MM.1S (cell line): ENCODE results near the gene WDR1.

Source experiments
- DNase-seq: peaks from one replicate; pipeline ENCODE4 v3.0.0-alpha.2; 2015
- H2AFZ ChIP-seq: fragments of 300-600 bp; sonication (generic); 2 replicates; pipeline ENCODE4 v1.6.0; 2016; ENCODE audit warnings: antibody characterized with exemption, low read length
- H3F3A ChIP-seq: fragments of 300-600 bp; sonication (generic); 2 replicates; pipeline ENCODE4 v1.6.1; 2016; ENCODE audit warnings: mild to moderate bottlenecking, antibody characterized with exemption, low read length, moderate library complexity, mixed read lengths; ENCODE audit not compliant: insufficient read depth
- H3K27ac ChIP-seq: fragments of 300-600 bp; sonication (generic); 2 replicates; pipeline ENCODE4 v1.5.1; 2016; ENCODE audit warnings: mild to moderate bottlenecking, low read length
- H3K27me3 ChIP-seq: fragments of 300-600 bp; sonication (generic); replicated peaks from 2 replicates; pipeline ENCODE4 v1.6.0; 2016; ENCODE audit warnings: low read length; ENCODE audit not compliant: insufficient read depth
- H3K36me3 ChIP-seq: fragments of 300-600 bp; sonication (generic); replicated peaks from 2 replicates; pipeline ENCODE4 v1.6.1; 2016; ENCODE audit warnings: mild to moderate bottlenecking, low read length, mixed read lengths; ENCODE audit not compliant: insufficient read depth
- H3K4me1 ChIP-seq: fragments of 300-600 bp; sonication (generic); 2 replicates; pipeline ENCODE4 v1.6.1; 2016; ENCODE audit warnings: low read length, mixed read lengths
- H3K4me2 ChIP-seq: fragments of 300-600 bp; sonication (generic); 2 replicates; pipeline ENCODE4 v1.6.0; 2016; ENCODE audit warnings: low read depth, low read length
- H3K4me3 ChIP-seq: fragments of 300-600 bp; sonication (generic); 2 replicates; pipeline ENCODE4 v1.5.1; 2016; ENCODE audit warnings: low read length, mixed read lengths
- H3K79me2 ChIP-seq: fragments of 300-600 bp; sonication (generic); 2 replicates; pipeline ENCODE4 v1.6.1; 2016; ENCODE audit warnings: mixed run types, low read length, mixed read lengths
- H3K9ac ChIP-seq: fragments of 300-600 bp; sonication (generic); 2 replicates; pipeline ENCODE4 v1.6.1; 2016; ENCODE audit warnings: low read length, mixed read lengths
- H3K9me2 ChIP-seq: fragments of 300-600 bp; sonication (generic); replicated peaks from 2 replicates; pipeline ENCODE4 v1.6.1; 2016; ENCODE audit warnings: mild to moderate bottlenecking, low read length, mixed read lengths; ENCODE audit not compliant: insufficient read depth
- H3K9me3 ChIP-seq: fragments of 300-600 bp; sonication (generic); replicated peaks from 2 replicates; pipeline ENCODE4 v1.6.1; 2016; ENCODE audit warnings: mild to moderate bottlenecking, low read length, mixed read lengths; ENCODE audit not compliant: insufficient read depth
- H4K20me1 ChIP-seq: fragments of 300-600 bp; sonication (generic); 2 replicates; pipeline ENCODE4 v1.6.1; 2016; ENCODE audit warnings: mild to moderate bottlenecking, low read length, moderate library complexity, mixed read lengths; ENCODE audit not compliant: insufficient read depth
- EZH2 ChIP-seq: fragments of 300-600 bp; sonication (generic); optimal IDR thresholded peaks from 2 replicates; pipeline ENCODE3; 2017; ENCODE audit warnings: low read depth, mild to moderate bottlenecking, antibody characterized with exemption, low read length, mixed read lengths
- EZH2phosphoT487 ChIP-seq: fragments of 300-600 bp; sonication (generic); IDR thresholded peaks from 2 replicates; pipeline ENCODE4 v1.6.1; 2018; ENCODE audit warnings: antibody characterized with exemption, low read length
- TF ChIP-seq, protein P1 (sequence below): fragments of 300-600 bp; sonication (generic); IDR thresholded peaks from 2 replicates; pipeline ENCODE4 v1.5.1; 2016; ENCODE audit warnings: antibody characterized with exemption, low read length, mixed read lengths

The WDR1 gene

DNA sequence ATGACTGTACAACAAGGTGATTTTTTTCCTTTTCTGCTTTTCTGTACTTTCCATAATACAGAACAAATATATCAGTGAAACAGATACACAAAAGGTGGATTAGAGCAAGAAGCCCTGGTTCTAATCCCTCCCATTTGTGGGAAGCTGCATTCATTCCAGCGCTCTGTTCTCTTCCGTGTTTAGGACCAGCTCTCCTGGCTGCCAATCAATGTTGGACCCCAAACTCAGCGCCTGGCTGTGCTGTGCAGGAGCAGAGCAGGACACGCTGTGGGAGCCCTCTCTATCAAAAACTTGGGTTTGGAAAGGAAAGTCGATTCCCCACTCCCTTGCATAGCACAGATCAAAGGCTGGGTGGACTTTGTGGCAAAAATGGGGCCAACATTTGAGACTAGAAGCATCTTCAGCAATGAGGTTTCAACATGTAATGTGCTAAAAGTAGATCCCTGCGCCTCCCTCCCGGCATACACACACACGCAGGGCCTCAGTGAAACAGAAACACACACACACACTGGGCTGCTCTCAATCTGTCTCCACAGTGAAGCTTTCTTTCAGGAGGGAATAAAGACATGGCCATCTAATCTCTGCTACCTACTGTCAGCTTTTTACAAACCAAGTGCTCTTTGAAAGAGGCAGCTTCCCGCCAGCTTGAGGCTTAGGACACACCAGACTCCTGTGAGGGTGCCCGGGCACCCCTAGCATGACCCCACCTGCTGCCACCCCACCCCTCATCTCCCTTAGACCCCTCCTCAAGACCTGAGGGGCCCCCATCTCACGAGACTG, 12.2 kb downstream of the WDR1 start:
- Histone ChIP-seq H3K9me3 (no peaks in the 10 kb centered on the region), H3K79me2 (peaks cover 100% of the 10 kb centered on the region), H3K36me3 (peaks cover 31% of the 10 kb centered on the region), H3K27me3 (no peaks in the 10 kb centered on the region), H3F3A (peaks cover 23% of the 10 kb centered on the region), H3K9ac (peak overlapping the region; percentile 50; the same call in 1 of the 2 replicates), H3K9me2 (no peaks in the 10 kb centered on the region), H2AFZ (no peak overlapping the region), H4K20me1 (peaks cover 16% of the 10 kb centered on the region), H3K4me1 (peaks cover 72% of the 10 kb centered on the region), H3K4me2 (peak overlapping the region; percentile 68), H3K27ac (peak overlapping the region; percentile 86), H3K4me3 (peak overlapping the region; percentile 18; the same call in 1 of the 2 replicates)
- DNase-seq, result peak; percentile 69
- TF ChIP-seq EZH2phosphoT487 (no peak), EZH2 (no peak)
- TF ChIP-seq, protein P1, sequence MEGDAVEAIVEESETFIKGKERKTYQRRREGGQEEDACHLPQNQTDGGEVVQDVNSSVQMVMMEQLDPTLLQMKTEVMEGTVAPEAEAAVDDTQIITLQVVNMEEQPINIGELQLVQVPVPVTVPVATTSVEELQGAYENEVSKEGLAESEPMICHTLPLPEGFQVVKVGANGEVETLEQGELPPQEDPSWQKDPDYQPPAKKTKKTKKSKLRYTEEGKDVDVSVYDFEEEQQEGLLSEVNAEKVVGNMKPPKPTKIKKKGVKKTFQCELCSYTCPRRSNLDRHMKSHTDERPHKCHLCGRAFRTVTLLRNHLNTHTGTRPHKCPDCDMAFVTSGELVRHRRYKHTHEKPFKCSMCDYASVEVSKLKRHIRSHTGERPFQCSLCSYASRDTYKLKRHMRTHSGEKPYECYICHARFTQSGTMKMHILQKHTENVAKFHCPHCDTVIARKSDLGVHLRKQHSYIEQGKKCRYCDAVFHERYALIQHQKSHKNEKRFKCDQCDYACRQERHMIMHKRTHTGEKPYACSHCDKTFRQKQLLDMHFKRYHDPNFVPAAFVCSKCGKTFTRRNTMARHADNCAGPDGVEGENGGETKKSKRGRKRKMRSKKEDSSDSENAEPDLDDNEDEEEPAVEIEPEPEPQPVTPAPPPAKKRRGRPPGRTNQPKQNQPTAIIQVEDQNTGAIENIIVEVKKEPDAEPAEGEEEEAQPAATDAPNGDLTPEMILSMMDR, result no peak

DNA sequence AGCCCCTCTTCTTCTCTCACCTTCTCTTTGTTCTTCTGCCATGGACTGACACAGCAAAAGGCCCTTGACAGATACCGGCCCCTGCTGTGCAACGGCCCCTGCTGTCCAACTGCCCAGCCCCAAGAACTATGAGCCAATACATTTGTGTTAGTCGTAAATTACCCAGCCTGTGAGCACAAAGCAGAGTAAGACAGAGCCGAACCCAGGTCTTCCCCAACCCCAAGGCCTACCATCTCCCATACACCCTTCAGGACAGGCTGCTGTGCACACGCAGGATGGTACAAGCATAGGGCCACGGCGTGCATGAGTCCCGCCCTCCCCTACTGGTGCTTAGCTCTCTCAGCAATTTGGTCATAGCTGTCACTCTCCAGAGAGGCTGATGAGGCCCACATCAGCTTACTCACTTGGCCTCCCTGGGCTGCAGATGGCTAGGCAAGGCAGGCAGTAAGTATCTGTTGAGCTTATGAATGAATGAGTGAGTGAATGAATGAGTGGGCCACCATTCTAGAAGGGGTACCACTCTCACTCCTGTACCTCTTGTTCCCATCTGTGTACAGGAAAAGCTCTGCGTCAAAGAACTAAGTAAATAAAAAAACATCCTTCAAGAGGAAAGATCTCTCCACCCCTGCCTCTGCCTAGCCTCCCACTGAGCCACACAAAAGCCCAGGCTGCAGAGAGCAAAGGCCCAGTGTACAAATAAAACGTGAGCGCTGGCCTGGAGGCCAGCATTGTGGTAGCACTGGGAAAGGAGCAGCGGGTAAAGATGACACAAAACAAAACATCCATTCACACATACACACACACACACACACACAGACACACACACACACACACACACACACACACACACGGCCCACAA, 13.9 kb downstream of the WDR1 start:
- Histone ChIP-seq H4K20me1 (peaks cover 16% of the 10 kb centered on the region), H3K27me3 (no peaks in the 10 kb centered on the region), H3K4me2 (no peak overlapping the region), H3K27ac (no peak overlapping the region), H3K4me3 (no peak overlapping the region), H3K36me3 (peaks cover 29% of the 10 kb centered on the region), H3K9me3 (no peaks in the 10 kb centered on the region), H3K79me2 (peaks cover 100% of the 10 kb centered on the region), H3K4me1 (peaks cover 74% of the 10 kb centered on the region), H3K9me2 (no peaks in the 10 kb centered on the region), H3F3A (peaks cover 35% of the 10 kb centered on the region), H3K9ac (no peak overlapping the region), H2AFZ (no peak overlapping the region)
- TF ChIP-seq EZH2phosphoT487, result no peak
- DNase-seq, result no peak

GRCh38 chr4:10101671-10102473, 14.7 kb downstream of the WDR1 start:
- no peaks in the 10 kb centered on the region for H3K9me2 ChIP-seq
- H3K79me2 ChIP-seq, result peaks cover 94% of the 10 kb centered on the region
- H3K4me1 ChIP-seq, result peaks cover 74% of the 10 kb centered on the region
- H4K20me1 ChIP-seq, result peaks cover 16% of the 10 kb centered on the region
- TF ChIP-seq EZH2phosphoT487, result no peak
- TF ChIP-seq, protein P1, result no peak
- no peak for TF ChIP-seq EZH2
- no peaks in the 10 kb centered on the region for H3K9me3 ChIP-seq
- H3K9ac ChIP-seq, result no peak overlapping the region
- H3K4me2 ChIP-seq, result no peak overlapping the region
- H3K4me3 ChIP-seq, result no peak overlapping the region
- no peak overlapping the region for H2AFZ ChIP-seq
- H3K27ac ChIP-seq, result no peak overlapping the region
- DNase-seq, result no peak
- peaks cover 29% of the 10 kb centered on the region for H3K36me3 ChIP-seq
- H3F3A ChIP-seq, result peaks cover 41% of the 10 kb centered on the region
- H3K27me3 ChIP-seq, result no peaks in the 10 kb centered on the region
